Measurements from ENCODE around the gene GPR148. TPM values are rescaled to one million over a fixed set of nuclear protein-coding genes. Genes with fewer than 3 reads are reported as not detected.

Gene GPR148, protein sequence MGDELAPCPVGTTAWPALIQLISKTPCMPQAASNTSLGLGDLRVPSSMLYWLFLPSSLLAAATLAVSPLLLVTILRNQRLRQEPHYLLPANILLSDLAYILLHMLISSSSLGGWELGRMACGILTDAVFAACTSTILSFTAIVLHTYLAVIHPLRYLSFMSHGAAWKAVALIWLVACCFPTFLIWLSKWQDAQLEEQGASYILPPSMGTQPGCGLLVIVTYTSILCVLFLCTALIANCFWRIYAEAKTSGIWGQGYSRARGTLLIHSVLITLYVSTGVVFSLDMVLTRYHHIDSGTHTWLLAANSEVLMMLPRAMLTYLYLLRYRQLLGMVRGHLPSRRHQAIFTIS
- not detected in 2 replicates for total RNA-seq (2014; rRNA removed; shearing (Covaris generic))

DNA sequence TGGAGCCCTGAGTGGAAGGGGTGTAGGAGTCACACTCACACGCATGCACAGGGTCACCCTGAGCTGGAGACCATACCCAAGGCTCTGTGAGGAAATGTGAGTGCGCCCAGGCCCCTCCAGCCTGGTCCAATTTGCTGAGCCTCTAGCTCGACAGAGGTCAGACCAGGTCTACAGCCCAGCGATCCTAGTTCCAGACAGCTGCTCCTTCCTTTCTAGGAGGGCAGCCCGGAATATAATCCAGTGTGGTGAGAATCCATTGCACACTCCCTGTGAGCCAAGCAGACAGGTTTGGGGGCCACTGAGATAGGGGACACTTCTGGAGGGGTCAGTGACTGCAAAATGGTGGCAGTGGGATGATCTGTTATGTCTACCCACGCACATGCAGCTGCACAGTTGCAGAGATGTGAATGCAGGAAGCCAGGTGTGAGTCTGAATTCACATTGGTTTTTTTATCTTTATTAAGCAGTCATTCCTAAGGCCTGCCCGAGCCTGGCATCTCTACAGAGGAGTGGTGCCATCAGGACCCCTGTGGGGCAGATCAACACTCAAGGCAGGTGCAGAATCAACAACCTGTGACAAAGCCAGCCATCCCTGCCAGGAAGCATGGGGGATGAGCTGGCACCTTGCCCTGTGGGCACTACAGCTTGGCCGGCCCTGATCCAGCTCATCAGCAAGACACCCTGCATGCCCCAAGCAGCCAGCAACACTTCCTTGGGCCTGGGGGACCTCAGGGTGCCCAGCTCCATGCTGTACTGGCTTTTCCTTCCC, at the start of gene GPR148:
Gene GPR148, plus strand, starts transcription at position 522 of the 768 bp plus-strand sequence. Its CDS starts 82 bp downstream, at position 604.

DNA sequence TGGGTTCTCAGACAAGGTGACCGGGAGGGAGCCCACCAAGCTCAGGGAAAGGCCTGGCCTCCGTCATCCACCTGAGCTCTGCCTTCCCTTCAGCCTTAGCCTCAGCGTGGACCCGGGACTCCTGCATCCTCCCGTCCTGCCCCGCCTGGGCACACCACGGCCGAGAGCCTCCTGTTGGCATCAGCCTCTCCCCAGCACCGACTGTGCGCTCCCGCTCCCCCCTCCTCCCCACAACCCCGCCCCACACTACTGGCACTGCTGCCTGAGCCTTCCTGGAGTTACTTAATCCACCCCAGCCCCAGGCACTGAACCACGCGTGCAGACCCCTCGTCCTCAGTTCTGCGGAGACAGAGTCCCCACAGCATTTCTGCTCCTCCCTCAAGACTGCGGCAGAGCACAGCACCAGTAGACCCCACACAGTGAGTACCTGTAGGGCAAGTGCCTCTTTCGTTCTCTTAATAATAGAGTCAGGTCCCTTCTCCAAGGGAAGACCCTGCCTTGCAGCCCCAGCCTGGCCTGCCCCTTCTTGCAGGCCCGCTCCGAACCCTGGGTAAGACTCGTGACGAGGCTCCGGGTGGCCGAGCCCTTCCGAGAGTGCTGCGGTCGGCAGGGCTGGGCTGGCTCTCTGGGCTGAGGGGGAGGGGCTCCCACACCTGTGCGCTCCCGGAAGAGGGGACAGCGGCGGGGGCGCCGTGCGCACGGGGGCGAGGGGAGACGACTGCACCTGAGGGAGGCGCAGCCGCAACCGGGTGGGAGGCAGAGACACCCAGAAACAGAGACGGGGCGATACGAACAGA, 26.6 kb downstream of the GPR148 start, which contains the start of gene AMER3:
Gene AMER3, plus strand, starts transcription at position 285 of the 797 bp plus-strand sequence. CDS start 6,533 bp downstream, outside the sequence.

Other genes with a start within 250 kb of the GPR148 start
- 2.8 and 3.1 TPM in 2 replicates for gene POTEI, start 219.7 kb upstream of the GPR148 start, total RNA-seq (2014; rRNA removed; shearing (Covaris generic))
- gene CFC1B, start 207.8 kb upstream of the GPR148 start, total RNA-seq (2014; rRNA removed; shearing (Covaris generic)): not detected in 2 replicates
- gene CFC1, start 129.5 kb upstream of the GPR148 start, total RNA-seq (2014; rRNA removed; shearing (Covaris generic)): not detected in 2 replicates
- gene POTEJ, start 117.6 kb upstream of the GPR148 start, total RNA-seq (2014; rRNA removed; shearing (Covaris generic)): 0.03 and 0.19 TPM in 2 replicates
- gene AMER3, start 26.5 kb downstream of the GPR148 start, total RNA-seq (2014; rRNA removed; shearing (Covaris generic)): not detected in 2 replicates
- gene ARHGEF4, start 107.8 kb downstream of the GPR148 start, total RNA-seq (2014; rRNA removed; shearing (Covaris generic)): 8.9 and 9.7 TPM in 2 replicates